ENCODE data around the gene TRPV3. TPM values are rescaled to one million over a fixed set of nuclear protein-coding genes. Genes with fewer than 3 reads are reported as not detected.
A peak's percentile ranks its signal among the peaks of the same experiment; 100 is the strongest.

TRPV3 gene
- total RNA-seq, 1 donor from 2014 or later = 0.08 TPM

- TF ChIP-seq CTCF (IDR thresholded peaks at IDR 0.05) = no peak
- DNase-seq (ENCODE audit: extremely low spot score, unreplicated experiment) = peak; percentile 76
- Mint-ChIP-seq H3K9me3 (ENCODE audit: unreplicated experiment) (no peaks in the 10 kb centered on the region), H3K36me3 (ENCODE audit: unreplicated experiment) (no peaks in the 10 kb centered on the region), H3K4me3 (ENCODE audit: unreplicated experiment) (no peak overlapping the region), H3K27me3 (ENCODE audit: unreplicated experiment) (peaks cover 22% of the 10 kb centered on the region), H3K4me1 (ENCODE audit: unreplicated experiment) (peaks cover 3% of the 10 kb centered on the region), H3K27ac (ENCODE audit: unreplicated experiment) (no peak overlapping the region)
Observed at GRCh38 chr17:3513305-3514035, 44.1 kb downstream of the TRPV3 start.

GRCh38 chr17:3512505-3513171 is 45.0 kb downstream of the TRPV3 start:
- H3K27ac Mint-ChIP-seq (ENCODE audit: unreplicated experiment) = no peak overlapping the region

GRCh38 chr17:3511852-3512504 is 45.6 kb downstream of the TRPV3 start:
- DNase-seq (ENCODE audit: extremely low spot score, unreplicated experiment) = peak; percentile 57
- no peaks in the 10 kb centered on the region for H3K9me3 Mint-ChIP-seq (ENCODE audit: unreplicated experiment)
- no peak overlapping the region for H3K4me3 Mint-ChIP-seq (ENCODE audit: unreplicated experiment)
- H3K27me3 Mint-ChIP-seq (ENCODE audit: unreplicated experiment) = peaks cover 22% of the 10 kb centered on the region
- no peak overlapping the region for H3K27ac Mint-ChIP-seq (ENCODE audit: unreplicated experiment)
- no peak for TF ChIP-seq CTCF (IDR thresholded peaks at IDR 0.05)
- H3K4me1 Mint-ChIP-seq (ENCODE audit: unreplicated experiment) = peaks cover 3% of the 10 kb centered on the region
- H3K36me3 Mint-ChIP-seq (ENCODE audit: unreplicated experiment) = no peaks in the 10 kb centered on the region

More at GRCh38 chr17:3512505-3513171, 45.0 kb downstream of the TRPV3 start:
- no peak overlapping the region for H3K4me3 Mint-ChIP-seq (ENCODE audit: unreplicated experiment)
- H3K4me1 Mint-ChIP-seq (ENCODE audit: unreplicated experiment) = peaks cover 3% of the 10 kb centered on the region
- no peaks in the 10 kb centered on the region for H3K9me3 Mint-ChIP-seq (ENCODE audit: unreplicated experiment)
- H3K36me3 Mint-ChIP-seq (ENCODE audit: unreplicated experiment) = no peaks in the 10 kb centered on the region
- no peak for TF ChIP-seq CTCF (IDR thresholded peaks at IDR 0.05)
- peak; percentile 82 for DNase-seq (ENCODE audit: extremely low spot score, unreplicated experiment)
- H3K27me3 Mint-ChIP-seq (ENCODE audit: unreplicated experiment) = peaks cover 22% of the 10 kb centered on the region

GRCh38 chr17:3510090-3510489 is 47.5 kb downstream of the TRPV3 start:
- Mint-ChIP-seq H3K9me3 (ENCODE audit: unreplicated experiment) (no peaks in the 10 kb centered on the region), H3K4me1 (ENCODE audit: unreplicated experiment) (peaks cover 3% of the 10 kb centered on the region), H3K27ac (ENCODE audit: unreplicated experiment) (no peak overlapping the region), H3K27me3 (ENCODE audit: unreplicated experiment) (peaks cover 22% of the 10 kb centered on the region), H3K36me3 (ENCODE audit: unreplicated experiment) (no peaks in the 10 kb centered on the region), H3K4me3 (ENCODE audit: unreplicated experiment) (no peak overlapping the region)
- DNase-seq (ENCODE audit: extremely low spot score, unreplicated experiment) = peak; percentile 23
- no peak for TF ChIP-seq CTCF (IDR thresholded peaks at IDR 0.05)

GRCh38 chr17:3507869-3508268 is 49.7 kb downstream of the TRPV3 start:
- Mint-ChIP-seq H3K36me3 (ENCODE audit: unreplicated experiment) (no peaks in the 10 kb centered on the region), H3K4me1 (ENCODE audit: unreplicated experiment) (peaks cover 3% of the 10 kb centered on the region), H3K4me3 (ENCODE audit: unreplicated experiment) (no peak overlapping the region), H3K27me3 (ENCODE audit: unreplicated experiment) (peaks cover 19% of the 10 kb centered on the region), H3K9me3 (ENCODE audit: unreplicated experiment) (no peaks in the 10 kb centered on the region), H3K27ac (ENCODE audit: unreplicated experiment) (no peak overlapping the region)
- TF ChIP-seq CTCF (IDR thresholded peaks at IDR 0.05) = no peak
- no peak for DNase-seq (ENCODE audit: extremely low spot score, unreplicated experiment)

Measured in osteocyte (in vitro differentiated cells).